Fibroblast of pulmonary artery (primary cell): Measurements from ENCODE around the gene FAAH.

ENCODE experiments used
- DNase-seq: peaks from one replicate; pipeline ENCODE4 v3.0.0-alpha.2; 2010; ENCODE audit warnings: low read depth
- H3K4me3 ChIP-seq: replicated peaks from 2 replicates; pipeline ENCODE4 v1.5.1; 2011; ENCODE audit warnings: low read depth, mild to moderate bottlenecking, control low read depth, low read length, moderate library complexity
- CTCF ChIP-seq: IDR thresholded peaks from 2 replicates; pipeline ENCODE4 v1.5.1; 2011; ENCODE audit warnings: mild to moderate bottlenecking, control low read depth, low read length, inconsistent platforms; ENCODE audit errors: missing control alignments

FAAH gene

DNA sequence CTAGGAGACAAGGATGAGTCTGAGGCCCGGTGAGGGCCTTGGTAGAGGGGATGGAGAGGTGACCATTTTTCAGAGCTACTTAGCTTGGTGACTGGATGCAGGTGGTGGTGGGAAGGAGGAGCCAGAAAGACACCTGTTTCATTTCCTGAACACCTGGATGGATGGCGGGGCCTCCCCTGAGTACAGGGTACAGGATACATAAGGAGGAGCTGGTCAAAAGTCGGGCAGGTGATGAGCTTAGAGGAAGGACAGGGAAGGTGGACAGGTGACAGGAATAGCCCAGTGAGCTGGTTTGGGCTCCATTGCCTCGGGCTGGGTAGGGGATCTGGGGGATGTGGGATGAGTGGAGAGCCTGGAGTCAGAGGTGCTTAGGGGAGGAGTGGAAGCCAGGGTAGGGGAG is 6.3 kb downstream of the FAAH start:
- DNase-seq, result no peak
- no peak for TF ChIP-seq CTCF
- no peak overlapping the region for H3K4me3 ChIP-seq

GRCh38 chr1:46401154-46401913 is 7.2 kb downstream of the FAAH start:
- H3K4me3 ChIP-seq, result no peak overlapping the region
- DNase-seq, result peak; percentile 15
- TF ChIP-seq CTCF, result no peak

- DNase-seq, result peak; percentile 97
- H3K4me3 ChIP-seq, result no peak overlapping the region
- TF ChIP-seq CTCF, result no peak
These were observed 8.0 kb downstream of the FAAH start for GRCh38 chr1:46401964-46402626.

DNA sequence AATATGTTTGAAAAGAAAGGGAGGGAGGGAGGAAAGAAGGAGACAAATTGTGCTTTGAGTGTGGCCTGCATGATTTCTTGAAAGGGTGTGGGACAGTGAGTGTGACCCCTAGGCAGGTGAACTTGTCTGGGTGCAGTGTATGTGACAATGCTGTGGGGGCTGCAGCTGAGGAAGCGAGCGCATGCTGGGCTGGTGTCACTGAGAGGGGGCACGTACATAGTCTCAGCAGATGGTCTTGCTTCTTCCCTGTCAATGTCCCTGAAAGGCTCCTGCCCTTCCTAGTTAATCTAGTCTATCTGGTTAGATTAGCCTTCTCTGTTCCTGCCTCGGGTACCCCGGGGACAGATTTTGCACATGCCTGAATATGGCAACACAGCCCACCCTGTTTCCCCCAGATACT is 9.8 kb downstream of the FAAH start:
- no peak for TF ChIP-seq CTCF
- no peak overlapping the region for H3K4me3 ChIP-seq
- no peak for DNase-seq

- TF ChIP-seq CTCF, result no peak
- H3K4me3 ChIP-seq, result no peak overlapping the region
- no peak for DNase-seq
These were observed 10.5 kb downstream of the FAAH start for GRCh38 chr1:46404482-46405196.

DNA sequence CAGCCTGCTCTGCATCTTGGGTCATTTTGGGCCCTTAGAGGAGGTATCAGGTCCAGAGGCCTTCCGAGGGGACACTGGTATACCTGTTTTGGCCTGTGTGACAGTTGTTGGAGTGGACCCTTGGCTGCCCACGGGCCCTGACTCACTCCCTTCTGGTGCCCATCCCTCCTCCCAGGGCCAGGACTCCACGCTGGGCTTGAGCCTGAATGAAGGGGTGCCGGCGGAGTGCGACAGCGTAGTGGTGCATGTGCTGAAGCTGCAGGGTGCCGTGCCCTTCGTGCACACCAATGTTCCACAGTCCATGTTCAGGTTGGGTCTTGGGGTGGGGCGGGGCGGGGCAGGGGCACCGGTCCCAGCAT is 11.1 kb downstream of the FAAH start:
- H3K4me3 ChIP-seq, result no peak overlapping the region
- no peak for TF ChIP-seq CTCF
- no peak for DNase-seq
